Dendritic cell treated with granulocyte-macrophage colony-stimulating factor and Interleukin-4, amounts not matched to agents 40 ng/mL and 50 ng/mL, for 4 days (primary cell): Measurements from ENCODE around the gene IL6ST.
"Not testable (repeated sequence)": the region's sequence is repeated elsewhere in the genome, so short reads cannot be mapped to it uniquely, and the experiment has no call there.

Source experiments
- H3K27ac Mint-ChIP-seq: one replicate; pipeline ENCODE4 v1.8.0; 2022; ENCODE audit warnings: mild to moderate bottlenecking, mixed read lengths
- H3K27me3 Mint-ChIP-seq: one replicate; pipeline ENCODE4 v1.8.0; 2022; ENCODE audit warnings: mild to moderate bottlenecking, mixed read lengths
- H3K36me3 Mint-ChIP-seq: one replicate; pipeline ENCODE4 v1.8.0; 2022; ENCODE audit warnings: low read depth, mixed read lengths
- H3K4me1 Mint-ChIP-seq: one replicate; pipeline ENCODE4 v1.8.0; 2022; ENCODE audit warnings: low read depth, mixed read lengths
- H3K4me3 Mint-ChIP-seq: one replicate; pipeline ENCODE4 v1.8.0; 2022; ENCODE audit warnings: mild to moderate bottlenecking, moderate library complexity, mixed read lengths
- H3K9me3 Mint-ChIP-seq: one replicate; pipeline ENCODE4 v1.8.0; 2022; ENCODE audit warnings: mixed read lengths
- intact Hi-C: fragments of 100-400 bp; cut with micrococcal nuclease; formaldehyde crosslinking; loops from one replicate; pipeline ENCODE4 v1.15.0; 2022

The IL6ST gene

DNA sequence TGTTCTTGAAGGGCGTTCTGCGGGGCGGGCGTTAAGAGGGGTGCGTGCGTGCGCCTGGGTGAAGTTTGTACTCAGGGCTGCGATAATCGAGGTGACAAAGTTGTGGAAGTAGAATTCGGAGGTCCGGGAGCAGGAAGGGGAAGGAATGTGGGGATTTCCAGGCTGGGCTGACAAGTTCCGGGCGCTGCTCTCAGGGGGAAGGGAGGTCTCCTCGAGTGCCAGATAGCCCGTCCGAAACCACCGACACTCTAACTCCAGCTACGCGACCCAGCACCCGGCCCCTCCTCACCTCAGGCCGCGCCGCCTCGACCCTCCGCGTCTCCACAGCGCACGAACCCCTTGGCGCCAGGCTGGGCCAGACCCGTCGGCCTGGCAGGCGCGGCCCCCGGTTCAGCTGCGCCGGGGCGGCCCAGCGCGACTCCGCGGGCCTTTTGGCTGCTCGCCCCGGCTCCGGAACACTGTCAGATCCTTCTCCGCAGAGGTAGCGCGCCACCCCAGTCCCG lies at the start of gene IL6ST:
IL6ST (minus strand) TSS at position 469 of the 503 bp plus-strand sequence. CDS start 18,685 bp downstream, outside the sequence.
- Mint-ChIP-seq H3K27me3 (no peaks in the 10 kb centered on the region), H3K9me3 (no peaks in the 10 kb centered on the region), H3K4me1 (peaks cover 49% of the 10 kb centered on the region), H3K36me3 (peaks cover 43% of the 10 kb centered on the region), H3K27ac (peak within 1 kb of the TSS; percentile 95), H3K4me3 (peak within 1 kb of the TSS; percentile 89)
- intact Hi-C loops, result loop anchor here (5.0 to 10.0 kb wide), 4 partner anchors 33 to 208 kb away; no protein-coding TSS in a partner anchor

DNA sequence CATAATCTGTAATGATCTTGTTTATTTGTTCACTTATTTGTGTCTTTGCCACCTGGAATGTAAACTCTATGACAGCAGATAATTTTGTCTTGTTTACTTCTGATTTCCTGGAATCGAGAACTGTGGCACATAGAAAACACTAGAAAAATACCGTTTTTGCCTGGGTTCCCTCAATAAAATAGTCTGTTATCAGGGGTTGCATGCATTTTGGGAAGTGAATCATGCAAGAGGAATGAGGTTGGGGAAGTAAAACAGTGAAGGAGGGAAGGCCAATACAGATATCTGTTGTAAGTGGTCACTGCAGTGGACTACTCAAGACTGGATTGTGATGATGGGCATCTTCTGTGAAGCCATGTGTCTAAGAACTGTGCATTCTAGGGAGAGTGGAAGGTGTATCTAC lies 45.2 kb upstream of the IL6ST start:
- Mint-ChIP-seq H3K27me3 (no peaks in the 10 kb centered on the region), H3K9me3 (peaks cover under 1% of the 10 kb centered on the region), H3K4me1 (peaks cover 33% of the 10 kb centered on the region), H3K27ac (peak overlapping the region; percentile 55), H3K36me3 (no peaks in the 10 kb centered on the region), H3K4me3 (no peak overlapping the region)
- intact Hi-C loops, result no loop called here

DNA sequence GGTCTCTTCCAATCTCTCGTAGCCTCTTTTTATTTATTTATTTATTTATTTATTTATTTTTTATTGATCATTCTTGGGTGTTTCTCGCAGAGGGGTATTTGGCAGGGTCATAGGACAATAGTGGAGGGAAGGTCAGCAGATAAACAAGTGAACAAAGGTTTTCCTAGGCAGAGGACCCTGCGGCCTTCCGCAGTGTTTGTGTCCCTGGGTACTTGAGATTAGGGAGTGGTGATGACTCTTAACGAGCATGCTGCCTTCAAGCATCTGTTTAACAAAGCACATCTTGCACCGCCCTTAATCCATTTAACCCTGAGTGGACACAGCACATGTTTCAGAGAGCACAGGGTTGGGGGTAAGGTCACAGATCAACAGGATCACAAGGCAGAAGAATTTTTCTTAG lies 43.4 kb upstream of the IL6ST start:
- H3K27me3 Mint-ChIP-seq, H3K27ac Mint-ChIP-seq, H3K36me3 Mint-ChIP-seq, H3K4me3 Mint-ChIP-seq, intact Hi-C loops, H3K9me3 Mint-ChIP-seq: not testable (repeated sequence)
- H3K4me1 Mint-ChIP-seq, result peaks cover 28% of the 10 kb centered on the region

DNA sequence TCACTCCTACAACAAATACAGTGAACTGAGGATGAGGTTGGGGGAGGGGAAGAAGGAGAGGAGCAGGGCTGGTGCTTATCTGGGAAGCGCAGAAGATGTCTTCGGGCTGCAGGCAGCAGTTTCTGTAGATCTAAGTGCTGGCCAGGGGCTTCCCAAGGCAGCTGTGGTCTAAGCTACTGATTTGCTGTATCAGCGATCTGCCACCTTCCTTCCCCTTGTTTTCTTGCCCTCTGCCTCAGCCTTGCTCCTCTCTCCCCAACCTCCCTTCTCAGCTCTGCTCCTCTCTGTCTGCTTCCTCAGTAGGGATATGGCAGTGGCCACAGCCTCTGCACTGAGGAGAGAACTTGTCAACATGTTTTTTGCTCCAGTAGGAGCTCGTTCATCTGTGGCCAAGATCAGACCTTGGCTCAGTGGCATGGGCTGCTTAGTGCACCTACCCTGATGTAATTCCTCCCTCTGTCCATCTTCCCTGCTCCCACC lies 42.8 kb upstream of the IL6ST start:
- H3K36me3 Mint-ChIP-seq, result no peaks in the 10 kb centered on the region
- intact Hi-C loops, result no loop called here
- no peaks in the 10 kb centered on the region for H3K27me3 Mint-ChIP-seq
- H3K4me3 Mint-ChIP-seq, result no peak overlapping the region
- peaks cover 28% of the 10 kb centered on the region for H3K4me1 Mint-ChIP-seq
- peak overlapping the region; percentile 54 for H3K27ac Mint-ChIP-seq
- no peaks in the 10 kb centered on the region for H3K9me3 Mint-ChIP-seq

GRCh38 chr5:56035394-56035793 lies 40.6 kb upstream of the IL6ST start:
- peaks cover 24% of the 10 kb centered on the region for H3K4me1 Mint-ChIP-seq
- intact Hi-C loops, H3K4me3 Mint-ChIP-seq, H3K27ac Mint-ChIP-seq, H3K9me3 Mint-ChIP-seq, H3K36me3 Mint-ChIP-seq, H3K27me3 Mint-ChIP-seq: not testable (repeated sequence)

- not testable (repeated sequence) for H3K36me3 Mint-ChIP-seq, H3K27ac Mint-ChIP-seq, H3K4me3 Mint-ChIP-seq
Observed at GRCh38 chr5:56029871-56030630, 35.3 kb upstream of the IL6ST start.

DNA sequence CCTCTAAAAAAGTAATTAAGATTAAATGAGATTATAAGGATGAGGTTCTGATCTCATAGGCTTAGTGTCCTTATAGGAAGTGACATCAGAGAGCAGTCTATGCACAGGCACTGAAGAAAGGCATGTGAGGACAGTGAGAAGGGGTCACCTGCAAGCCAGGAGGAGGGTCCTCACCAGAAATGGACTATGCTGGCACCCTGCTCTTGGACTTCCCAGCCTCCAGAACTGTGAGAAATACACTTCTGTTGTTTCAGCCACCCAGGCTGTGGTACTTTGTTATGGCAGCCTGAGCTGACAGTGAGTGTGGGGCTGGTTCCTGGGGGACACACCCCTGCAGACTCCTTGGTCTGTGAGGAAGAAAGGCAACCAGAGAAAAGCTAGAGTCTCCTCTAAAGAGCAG lies 34.7 kb upstream of the IL6ST start:
- no peaks in the 10 kb centered on the region for H3K27me3 Mint-ChIP-seq
- intact Hi-C loops, result loop anchor here (5.0 kb wide), 1 partner anchor 37 kb away; the partner anchor contains the start of gene IL6ST
- peaks cover 7% of the 10 kb centered on the region for H3K4me1 Mint-ChIP-seq
- no peak overlapping the region for H3K4me3 Mint-ChIP-seq
- H3K27ac Mint-ChIP-seq, result no peak overlapping the region
- H3K36me3 Mint-ChIP-seq, result no peaks in the 10 kb centered on the region
- no peaks in the 10 kb centered on the region for H3K9me3 Mint-ChIP-seq

More at GRCh38 chr5:56029871-56030630, 35.3 kb upstream of the IL6ST start:
- H3K4me1 Mint-ChIP-seq, H3K27me3 Mint-ChIP-seq, H3K9me3 Mint-ChIP-seq: not testable (repeated sequence)
- intact Hi-C loops, result loop anchor here (5.0 kb wide), 1 partner anchor 38 kb away; the partner anchor contains the start of gene IL6ST

DNA sequence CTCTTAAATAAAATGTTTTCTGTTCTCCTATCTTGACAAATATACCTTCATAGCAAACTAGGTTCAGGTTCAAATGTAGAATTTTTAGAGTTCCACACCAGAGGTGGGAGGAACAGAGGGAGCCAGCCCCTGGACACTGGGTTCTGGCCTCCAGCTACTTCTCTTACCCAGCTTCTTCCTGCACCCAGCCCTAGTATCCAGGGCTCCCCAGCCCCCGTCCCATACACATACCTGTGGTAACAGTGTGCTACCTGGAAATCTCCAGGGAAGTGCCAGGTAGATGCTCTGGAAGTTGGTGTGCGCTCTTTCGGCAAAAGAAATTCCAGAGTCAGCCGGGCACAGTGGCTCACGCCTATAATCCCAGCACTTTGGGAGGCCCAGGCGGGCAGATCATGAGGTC lies 33.9 kb upstream of the IL6ST start:
- peaks cover 8% of the 10 kb centered on the region for H3K4me1 Mint-ChIP-seq
- H3K36me3 Mint-ChIP-seq, result no peaks in the 10 kb centered on the region
- no peaks in the 10 kb centered on the region for H3K27me3 Mint-ChIP-seq
- H3K4me3 Mint-ChIP-seq, result no peak overlapping the region
- no peak overlapping the region for H3K27ac Mint-ChIP-seq
- intact Hi-C loops, result loop anchor here (5.0 kb wide), 1 partner anchor 36 kb away; the partner anchor contains the start of gene IL6ST
- no peaks in the 10 kb centered on the region for H3K9me3 Mint-ChIP-seq

DNA sequence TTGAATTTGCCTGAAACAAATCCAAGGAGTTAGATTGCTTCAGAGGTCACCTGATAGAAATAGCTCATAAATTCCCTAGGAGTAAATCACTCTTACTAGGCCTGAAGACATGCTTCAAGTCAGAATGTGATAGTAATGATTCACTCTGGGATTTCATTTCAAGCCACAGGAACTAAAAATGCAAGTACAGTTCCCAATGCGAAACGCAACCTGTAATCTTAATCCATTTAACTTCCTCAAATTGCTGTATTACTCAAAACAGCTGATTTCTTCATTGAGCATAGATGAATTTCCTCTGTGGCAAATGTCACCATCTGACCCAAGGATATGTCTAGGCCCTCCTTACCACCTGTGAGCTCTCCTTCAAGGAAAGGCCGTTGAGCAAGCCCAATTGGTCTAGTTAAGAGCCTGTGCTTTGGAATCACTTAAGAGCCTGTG lies 32.1 kb upstream of the IL6ST start:
- Mint-ChIP-seq H3K4me3 (no peak overlapping the region), H3K27ac (peak overlapping the region; percentile 22), H3K9me3 (no peaks in the 10 kb centered on the region), H3K4me1 (peaks cover 15% of the 10 kb centered on the region), H3K27me3 (no peaks in the 10 kb centered on the region), H3K36me3 (no peaks in the 10 kb centered on the region)
- intact Hi-C loops, result loop anchor here (5.0 kb wide), 1 partner anchor 35 kb away; the partner anchor contains the start of gene IL6ST

GRCh38 chr5:56025151-56025885 lies 30.6 kb upstream of the IL6ST start:
- no peaks in the 10 kb centered on the region for H3K9me3 Mint-ChIP-seq
- intact Hi-C loops, result loop anchor here (5.0 kb wide), 1 partner anchor 33 kb away; the partner anchor contains the start of gene IL6ST
- H3K36me3 Mint-ChIP-seq, result no peaks in the 10 kb centered on the region
- no peak overlapping the region for H3K27ac Mint-ChIP-seq
- peaks cover 19% of the 10 kb centered on the region for H3K4me1 Mint-ChIP-seq
- no peak overlapping the region for H3K4me3 Mint-ChIP-seq
- no peaks in the 10 kb centered on the region for H3K27me3 Mint-ChIP-seq

GRCh38 chr5:56024810-56025150 lies 30.0 kb upstream of the IL6ST start:
- Mint-ChIP-seq H3K36me3 (no peaks in the 10 kb centered on the region), H3K4me1 (peaks cover 20% of the 10 kb centered on the region)

DNA sequence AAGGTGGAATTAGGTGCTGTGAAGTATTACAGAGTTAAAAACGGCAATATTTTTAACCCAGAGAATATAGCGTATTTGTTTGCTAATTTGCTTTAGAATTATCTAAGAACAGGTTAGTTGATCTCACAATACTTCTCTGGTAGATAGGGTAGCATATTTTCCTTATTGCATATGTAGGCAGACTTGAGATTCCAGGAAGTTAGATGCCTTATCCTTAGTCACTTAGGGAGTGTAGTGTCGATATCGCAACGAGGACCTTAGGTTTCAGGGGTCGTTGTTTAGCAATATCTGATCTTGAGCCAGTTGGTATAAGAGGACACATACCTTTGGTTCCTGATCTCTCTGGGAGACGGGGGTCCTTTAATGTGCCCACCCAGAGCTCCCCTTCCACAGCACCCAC lies 28.5 kb upstream of the IL6ST start:
- Mint-ChIP-seq H3K4me1 (peaks cover 29% of the 10 kb centered on the region), H3K9me3 (no peaks in the 10 kb centered on the region), H3K27me3 (no peaks in the 10 kb centered on the region), H3K36me3 (no peaks in the 10 kb centered on the region), H3K27ac (no peak overlapping the region), H3K4me3 (no peak overlapping the region)
- intact Hi-C loops, result no loop called here

More at GRCh38 chr5:56024810-56025150, 30.0 kb upstream of the IL6ST start:
- no peaks in the 10 kb centered on the region for H3K9me3 Mint-ChIP-seq
- H3K4me3 Mint-ChIP-seq, result no peak overlapping the region
- H3K27me3 Mint-ChIP-seq, result no peaks in the 10 kb centered on the region
- intact Hi-C loops, result loop anchor here (5.0 kb wide), 1 partner anchor 32 kb away; the partner anchor contains the start of gene IL6ST
- H3K27ac Mint-ChIP-seq, result no peak overlapping the region

GRCh38 chr5:56019306-56020272 lies 24.8 kb upstream of the IL6ST start:
- H3K36me3 Mint-ChIP-seq, result no peaks in the 10 kb centered on the region
- H3K9me3 Mint-ChIP-seq, result peaks cover 10% of the 10 kb centered on the region
- no peaks in the 10 kb centered on the region for H3K27me3 Mint-ChIP-seq
- H3K4me1 Mint-ChIP-seq, result peaks cover 22% of the 10 kb centered on the region
- peak overlapping the region; percentile 23 for H3K4me3 Mint-ChIP-seq
- H3K27ac Mint-ChIP-seq, result peak overlapping the region; percentile 56
- intact Hi-C loops, result no loop called here
